H4 (cell line): ENCODE data around the gene USP37. TPM values are rescaled to one million over a fixed set of nuclear protein-coding genes. Genes with fewer than 3 reads are reported as not detected.
"Not testable (repeated sequence)": the region's sequence is repeated elsewhere in the genome, so short reads cannot be mapped to it uniquely, and the experiment has no call there.

ENCODE experiments used
- DNase-seq: peaks from one replicate; pipeline ENCODE4 v3.0.0-alpha.2; 2015; ENCODE audit warnings: low spot score
- total RNA-seq: library from RNA; depleted of rRNA; stranded (reverse); fragments of >200 nt; shearing (Covaris generic); gene quantifications from 2 replicates; pipeline ENCODE4 v1.2.3, GENCODE V29; 2014; rRNA removed

Gene USP37
- 7.6 and 14.7 TPM in 2 replicates for total RNA-seq

DNA sequence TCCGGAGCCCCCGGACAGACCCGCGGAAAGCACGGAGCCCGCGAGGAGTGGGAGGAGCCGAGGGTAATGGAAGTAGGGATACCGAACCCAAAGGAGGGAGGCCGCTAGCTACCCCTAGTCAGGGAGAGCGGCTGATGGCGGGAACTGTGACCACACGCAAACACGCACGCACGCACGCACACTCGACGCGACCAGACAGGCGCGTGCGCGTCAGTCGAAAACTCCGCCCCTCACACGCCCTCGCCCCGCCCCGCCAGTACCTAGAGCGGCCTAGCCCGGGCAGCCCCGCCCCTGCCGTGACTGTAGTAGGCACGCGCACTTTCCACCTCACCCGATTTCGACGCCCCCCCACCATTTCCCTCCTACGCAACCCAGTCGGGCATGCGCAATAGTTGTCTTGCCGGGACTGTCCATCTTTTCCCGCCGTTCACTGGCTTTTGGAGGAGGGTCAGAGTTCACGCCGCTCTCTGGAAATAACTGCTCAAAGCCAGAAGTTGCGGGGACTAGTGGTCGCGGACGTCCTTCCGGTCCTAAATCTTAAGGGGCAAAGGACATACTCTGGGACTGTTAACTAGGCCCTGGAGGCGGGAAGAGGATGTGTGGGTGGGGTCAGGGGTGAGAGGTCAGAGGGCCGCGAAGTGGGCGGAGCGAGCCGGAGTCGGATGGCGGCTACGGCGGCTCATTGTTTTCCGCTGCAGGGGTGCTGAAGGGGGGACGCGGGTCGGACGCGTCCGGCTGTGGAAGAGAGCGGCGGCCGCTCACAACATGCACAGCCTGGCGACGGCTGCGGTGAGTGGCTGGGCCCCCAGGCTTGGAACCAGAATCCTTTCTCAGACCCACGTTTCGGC, at the start of gene USP37, which contains the start of gene CNOT9:
USP37 (minus strand) TSS at position 162 of the 848 bp plus-strand sequence. CDS start 9,698 bp downstream, outside the sequence.
CNOT9 (plus strand) TSS at position 650 of the 848 bp plus-strand sequence; CDS start at position 766, 116 bp downstream.
- DNase-seq = peak; percentile 95

GRCh38 chr2:218615868-218616315, 47.7 kb upstream of the USP37 start:
- DNase-seq = no peak

DNA sequence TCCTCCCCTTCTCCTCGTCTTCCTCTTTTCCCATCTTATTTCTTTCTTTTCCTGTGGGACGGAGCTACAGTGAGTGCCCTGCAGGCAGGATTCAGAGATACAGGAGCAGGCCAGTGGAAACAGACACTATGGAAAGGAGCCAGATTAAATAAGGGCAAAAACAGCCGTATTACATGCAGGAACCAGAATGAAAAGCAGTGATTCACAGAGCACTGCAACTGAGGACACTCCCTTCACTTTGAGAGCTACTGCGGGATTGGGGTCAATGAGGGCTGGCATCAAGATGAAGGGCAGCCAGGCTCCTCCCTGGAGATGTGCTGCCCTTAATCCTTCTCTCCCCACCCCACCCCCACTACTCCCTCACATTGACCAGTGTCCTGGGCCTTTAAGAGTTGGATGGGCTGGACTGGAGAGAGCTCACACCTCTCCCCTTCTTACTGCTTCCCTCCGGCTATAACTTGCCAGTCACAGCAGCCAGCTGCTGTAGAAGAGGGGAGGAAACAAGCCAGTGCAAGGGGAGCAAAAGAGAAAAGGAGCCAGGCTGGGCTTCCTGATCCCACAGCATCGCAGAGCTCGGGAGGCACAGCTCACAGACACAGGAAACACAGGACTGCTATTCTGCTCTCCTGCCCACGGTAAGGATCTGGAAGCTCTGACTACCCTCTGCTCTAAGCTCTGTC, 39.4 kb upstream of the USP37 start, which contains the start of gene PLCD4:
PLCD4 (plus strand) TSS at position 464 of the 680 bp plus-strand sequence. CDS start 7,841 bp downstream, outside the sequence.
- no peak for DNase-seq

- DNase-seq = peak; percentile 44
Observed at GRCh38 chr2:218605432-218605831, 37.3 kb upstream of the USP37 start.

- no peak for DNase-seq
Observed at GRCh38 chr2:218585541-218585940, 17.4 kb upstream of the USP37 start.

GRCh38 chr2:218583983-218584850, 16.1 kb upstream of the USP37 start:
- no peak for DNase-seq

DNA sequence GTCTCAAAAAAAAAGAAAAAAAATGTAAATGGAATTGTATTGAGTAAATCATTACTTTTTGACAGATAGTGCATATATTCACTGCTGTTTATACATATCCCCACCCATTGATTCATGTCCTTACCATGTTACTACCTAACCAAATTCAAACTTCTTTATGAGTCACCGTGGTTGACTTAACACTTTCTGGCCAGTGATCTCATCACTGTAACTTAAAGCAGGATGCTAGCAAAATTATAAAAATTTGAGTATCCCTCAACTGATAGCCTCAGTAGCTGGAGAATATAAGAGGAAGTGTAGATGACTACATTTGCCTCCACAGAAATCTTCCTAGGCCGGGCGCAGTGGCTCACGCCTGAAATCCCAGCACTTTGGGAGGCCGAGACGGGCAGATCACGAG, 13.9 kb upstream of the USP37 start:
- DNase-seq = no peak

DNA sequence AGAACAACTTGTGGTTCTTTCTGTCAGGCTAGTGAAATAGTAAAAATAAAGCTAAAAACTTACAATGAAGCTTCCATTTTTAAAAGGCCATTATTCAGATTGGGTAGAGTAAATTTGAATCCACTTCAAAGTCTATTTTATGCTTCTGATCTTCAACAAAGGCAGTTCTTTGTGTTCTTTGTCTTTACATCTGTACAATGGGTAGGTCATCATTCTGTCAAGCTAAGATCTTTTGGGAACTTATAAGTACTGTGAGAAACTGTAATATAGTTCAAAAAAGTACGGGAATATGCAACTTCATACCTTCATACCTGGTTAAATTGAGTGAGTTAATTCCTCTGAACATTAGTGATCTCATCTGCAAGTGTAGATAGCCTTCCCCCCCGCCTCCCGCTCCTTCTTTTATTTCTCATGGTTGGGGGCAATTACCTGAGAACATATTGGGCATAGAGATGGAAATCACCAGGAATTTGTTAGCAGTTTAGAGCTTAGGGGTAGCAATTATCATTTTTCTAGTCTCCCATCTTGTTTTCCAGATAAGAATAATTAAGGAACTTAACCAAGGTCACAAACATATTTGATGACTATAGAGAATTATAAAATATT, 10.2 kb upstream of the USP37 start:
- DNase-seq = no peak

DNA sequence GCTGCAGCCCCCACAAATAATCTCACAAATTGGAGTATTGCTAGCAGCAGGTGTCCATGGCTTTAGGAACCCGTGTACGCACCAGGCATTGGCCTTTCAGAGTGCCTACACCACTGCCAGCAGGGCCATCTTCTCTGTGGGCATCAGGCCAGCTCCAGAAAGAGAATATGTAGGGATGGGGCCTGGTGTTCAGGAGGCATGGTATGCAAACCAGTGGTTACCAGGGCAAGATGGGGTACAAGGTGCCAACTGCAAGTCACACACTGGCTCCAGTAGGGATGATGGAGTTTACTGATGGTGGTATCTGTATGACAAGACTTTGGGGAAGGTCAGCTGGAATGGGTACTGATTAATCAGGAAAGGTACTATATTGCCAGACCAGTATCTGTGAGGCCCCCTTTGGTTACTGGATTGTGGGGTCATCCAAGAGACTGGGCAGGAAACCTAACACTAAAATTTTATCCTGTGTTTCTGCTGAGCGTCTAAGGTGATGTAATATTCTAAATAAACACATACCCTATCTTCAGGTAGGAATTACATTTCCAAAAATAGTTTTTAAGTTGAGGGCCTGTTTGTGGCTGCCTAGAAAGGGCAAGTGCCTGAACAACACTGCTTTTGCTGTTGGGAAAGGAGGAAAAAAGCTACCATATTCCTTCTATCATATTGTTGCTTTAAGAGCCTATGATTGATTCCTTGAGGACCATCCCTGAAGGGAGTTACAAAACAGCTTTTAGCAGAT, 9.5 kb upstream of the USP37 start:
- no peak for DNase-seq

GRCh38 chr2:218576854-218577253, 8.7 kb upstream of the USP37 start:
- no peak for DNase-seq

GRCh38 chr2:218570850-218571249, 2.7 kb upstream of the USP37 start:
- no peak for DNase-seq

- DNase-seq = no peak
Observed at GRCh38 chr2:218569661-218570500, 1.7 kb upstream of the USP37 start.

GRCh38 chr2:218569038-218569431, 884 bp upstream of the USP37 start:
- DNase-seq = peak; percentile 5

DNA sequence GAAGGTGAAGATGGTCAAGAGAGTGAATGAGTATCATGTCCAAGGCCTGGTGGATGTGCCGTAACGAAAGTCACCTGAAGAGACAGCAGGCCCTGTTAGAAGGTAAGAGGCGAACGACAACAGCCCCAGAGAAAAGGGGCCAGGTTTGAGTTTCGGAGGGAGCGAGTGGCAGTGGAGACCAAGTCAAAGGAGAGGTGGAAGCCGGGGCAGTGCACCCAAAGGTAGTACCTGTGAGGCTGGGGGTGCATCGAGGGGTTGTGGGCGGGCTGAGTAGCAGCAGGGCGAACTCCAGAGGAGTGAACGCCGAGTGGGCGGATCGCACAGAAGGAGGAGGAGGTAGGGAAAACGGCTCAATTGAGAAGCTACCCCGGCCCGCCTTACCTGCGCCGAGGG, 358 bp downstream of the USP37 start:
- no peak for DNase-seq

DNA sequence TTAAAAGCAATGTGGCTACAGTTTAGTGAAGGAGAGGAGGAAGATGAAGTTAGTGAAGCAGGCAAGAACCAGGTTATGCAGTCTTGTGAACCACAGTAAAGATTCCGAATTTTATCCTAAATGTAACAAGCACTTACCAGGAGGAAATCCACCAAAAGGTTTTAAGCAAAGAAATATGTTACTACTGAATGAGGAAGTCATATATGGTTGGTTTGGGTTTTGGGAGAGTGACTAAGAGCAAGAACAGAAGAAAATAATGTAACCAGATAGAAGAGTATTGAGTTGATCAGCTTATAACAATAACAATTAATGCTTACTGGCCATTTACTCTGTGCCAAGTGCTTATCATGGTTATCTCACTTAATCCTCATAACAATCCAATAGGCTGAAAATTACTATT, 1.9 kb downstream of the USP37 start:
- DNase-seq = no peak

DNA sequence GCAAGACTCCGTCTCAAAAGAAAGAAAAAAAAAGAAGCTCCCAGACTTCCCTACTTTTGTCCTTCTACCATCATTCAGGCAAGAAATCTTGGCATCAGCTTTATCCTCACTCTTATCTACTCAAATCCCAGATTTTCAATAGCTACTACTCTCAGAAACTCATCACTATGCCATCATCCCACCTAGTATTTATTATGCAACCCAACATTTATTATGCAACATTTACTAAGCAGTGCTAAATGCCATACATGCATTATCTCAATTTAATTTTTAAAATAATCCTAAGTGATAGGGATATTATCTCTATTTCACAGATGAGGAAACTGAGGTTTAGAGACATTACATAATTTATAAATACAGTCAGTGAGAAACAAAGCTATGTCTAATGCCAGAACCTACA, 4.1 kb downstream of the USP37 start:
- no peak for DNase-seq

DNA sequence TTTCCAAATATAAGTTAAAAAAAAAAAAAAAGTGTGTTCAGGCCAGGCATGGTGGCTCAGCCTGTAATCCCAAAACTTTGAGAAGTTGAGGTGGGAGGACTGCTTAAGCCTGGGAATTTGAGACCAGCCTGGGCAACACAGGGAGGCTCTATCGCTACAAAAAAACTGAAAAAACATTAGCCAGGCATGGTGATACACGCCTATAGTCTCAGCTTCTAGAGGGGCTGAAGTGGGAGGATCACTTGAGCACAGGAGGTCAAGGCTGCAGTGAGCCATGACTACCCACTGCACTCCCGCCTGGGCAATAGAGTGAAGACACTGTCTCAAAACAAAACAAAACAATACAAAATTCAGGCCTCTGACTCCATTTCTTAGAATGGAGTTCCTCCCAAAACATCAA, 9.2 kb downstream of the USP37 start:
- no peak for DNase-seq

GRCh38 chr2:218557941-218558340, 10.2 kb downstream of the USP37 start:
- no peak for DNase-seq

DNA sequence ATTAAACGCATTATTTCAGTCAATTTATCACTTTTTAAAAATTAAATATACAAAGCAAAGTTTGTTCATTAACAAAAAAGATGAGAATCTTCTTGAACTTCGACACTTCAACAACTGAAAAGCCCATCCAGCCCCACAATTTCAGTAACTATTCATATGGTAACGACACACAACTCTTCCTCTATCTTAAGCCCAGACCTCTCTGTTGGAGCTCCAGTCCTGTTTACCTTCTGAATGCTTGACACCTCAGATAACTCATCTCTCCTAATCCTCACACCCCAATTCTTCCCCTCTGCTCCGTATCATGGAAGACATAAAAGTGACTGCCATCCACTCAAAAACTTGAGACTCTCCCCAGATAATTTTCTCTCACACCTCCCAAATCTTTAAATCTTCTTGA, 12.6 kb downstream of the USP37 start:
- no peak for DNase-seq

DNA sequence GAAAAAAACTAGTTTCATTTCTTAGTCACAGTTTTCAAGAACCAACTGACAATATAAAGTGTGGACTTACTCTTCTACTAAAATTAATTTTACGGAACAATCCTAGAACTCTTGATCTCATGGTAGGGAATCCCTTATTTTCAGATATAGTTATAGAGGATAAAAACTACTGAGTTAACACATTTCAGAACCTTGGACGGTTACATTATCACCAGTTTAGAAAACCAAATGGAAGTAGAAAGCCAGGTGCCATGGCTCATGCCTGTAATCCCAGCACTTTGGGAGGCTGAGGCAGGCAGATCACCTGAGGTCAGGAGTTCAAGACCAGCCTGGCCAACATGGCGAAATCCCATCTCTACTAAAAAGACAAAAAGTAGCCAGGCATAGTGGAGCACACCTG, 13.9 kb downstream of the USP37 start:
- DNase-seq = not testable (repeated sequence)
